ENCODE measurements around the gene CFAP46.

Gene CFAP46

GRCh38 chr10:132876131-132876860 is 66.1 kb downstream of the CFAP46 start:
- CTCF ChIA-PET = no interaction called here
- POLR2A ChIA-PET (ENCODE audit: low non-redundant PET) = no interaction called here
- no peak for TF ChIP-seq CTCF (conservative IDR thresholded peaks at IDR 0.05; ENCODE audit: low read depth)
- no peak overlapping the region for H3K27ac ChIP-seq
- DNase-seq (ENCODE audit: low spot score) = no peak

GRCh38 chr10:132875435-132875834 is 66.9 kb downstream of the CFAP46 start:
- POLR2A ChIA-PET (ENCODE audit: low non-redundant PET) = no interaction called here
- H3K27ac ChIP-seq = no peak overlapping the region
- no peak for DNase-seq (ENCODE audit: low spot score)
- CTCF ChIA-PET = no interaction called here
- TF ChIP-seq CTCF (conservative IDR thresholded peaks at IDR 0.05; ENCODE audit: low read depth) = no peak

GRCh38 chr10:132873395-132873794 is 69.0 kb downstream of the CFAP46 start:
- ChIA-PET POLR2A (ENCODE audit: low non-redundant PET) (no interaction called here), CTCF (no interaction called here)
- no peak overlapping the region for H3K27ac ChIP-seq
- DNase-seq (ENCODE audit: low spot score) = no peak
- TF ChIP-seq CTCF (conservative IDR thresholded peaks at IDR 0.05; ENCODE audit: low read depth) = no peak

- no peak for DNase-seq (ENCODE audit: low spot score)
- TF ChIP-seq CTCF (conservative IDR thresholded peaks at IDR 0.05; ENCODE audit: low read depth) = no peak
- ChIA-PET CTCF (no interaction called here), POLR2A (ENCODE audit: low non-redundant PET) (no interaction called here)
- H3K27ac ChIP-seq = no peak overlapping the region
Measured at GRCh38 chr10:132872658-132873057, 69.7 kb downstream of the CFAP46 start.

GRCh38 chr10:132870426-132870825 is 71.9 kb downstream of the CFAP46 start:
- no peak for DNase-seq (ENCODE audit: low spot score)
- ChIA-PET CTCF (no interaction called here), POLR2A (ENCODE audit: low non-redundant PET) (no interaction called here)

GRCh38 chr10:132869621-132870020 is 72.7 kb downstream of the CFAP46 start:
- no peak for TF ChIP-seq CTCF (conservative IDR thresholded peaks at IDR 0.05; ENCODE audit: low read depth)
- no peak overlapping the region for H3K27ac ChIP-seq
- CTCF ChIA-PET = no interaction called here
- no peak for DNase-seq (ENCODE audit: low spot score)
- POLR2A ChIA-PET (ENCODE audit: low non-redundant PET) = no interaction called here

More at GRCh38 chr10:132870426-132870825, 71.9 kb downstream of the CFAP46 start:
- TF ChIP-seq CTCF (conservative IDR thresholded peaks at IDR 0.05; ENCODE audit: low read depth) = no peak
- no peak overlapping the region for H3K27ac ChIP-seq
